ENCODE data around the gene AKR1B15. TPM values are rescaled to one million over a fixed set of nuclear protein-coding genes. Genes with fewer than 3 reads are reported as not detected.

Gene AKR1B15
- total and polyA plus RNA-seq, 8 donors, result 0.25 TPM; not detected in 7

GRCh38 chr7:134587750-134588149, 38.8 kb downstream of the AKR1B15 start:
- intact Hi-C loops (cut with DNase I), result no loop called here
- no peak overlapping the region for H3K4me3 ChIP-seq
- FAIRE-seq (no peak), DNase-seq (no peak), ATAC-seq (no peak)
- WGBS, 2 donors, result 80 to 82% methylated on average over 2 of the region's 2 CpGs
- H3K4me1 ChIP-seq, result no peaks in the 10 kb centered on the region
- TF ChIP-seq CTCF (IDR thresholded peaks at IDR 0.05), result no peak
- no peaks in the 10 kb centered on the region for H3K9me3 ChIP-seq
- no peaks in the 10 kb centered on the region for H3K27me3 ChIP-seq
- H3K36me3 ChIP-seq, result no peaks in the 10 kb centered on the region
- no peak overlapping the region for H3K27ac ChIP-seq

GRCh38 chr7:134589491-134589941, 40.6 kb downstream of the AKR1B15 start:
- intact Hi-C loops (cut with DNase I), result no loop called here
- no peak overlapping the region for H3K27ac ChIP-seq
- DNase-seq (no peak), ATAC-seq (no peak), FAIRE-seq (no peak)
- 33 to 34% methylated on average over 3 of the region's 3 CpGs for WGBS, 2 donors
- no peaks in the 10 kb centered on the region for H3K9me3 ChIP-seq
- no peak overlapping the region for H3K4me3 ChIP-seq
- H3K4me1 ChIP-seq, result peaks cover 0 to 5% (median 0%) of the 10 kb centered on the region in 3 donors
- H3K36me3 ChIP-seq, result no peaks in the 10 kb centered on the region
- no peak for TF ChIP-seq CTCF (IDR thresholded peaks at IDR 0.05)
- H3K27me3 ChIP-seq, result no peaks in the 10 kb centered on the region

GRCh38 chr7:134593530-134594392, 44.9 kb downstream of the AKR1B15 start:
- peaks cover 0 to 5% (median 0%) of the 10 kb centered on the region in 3 donors for H3K4me1 ChIP-seq
- no peaks in the 10 kb centered on the region for H3K9me3 ChIP-seq
- FAIRE-seq (no peak), ATAC-seq (peak in 3 of 4 donors; percentile 72 to 95 (median 92)), DNase-seq (peak in 5 of 6 donors; percentile 24 to 77 (median 48))
- no peaks in the 10 kb centered on the region for H3K27me3 ChIP-seq
- no peak overlapping the region for H3K4me3 ChIP-seq
- intact Hi-C loops (cut with DNase I), result no loop called here
- TF ChIP-seq CTCF (IDR thresholded peaks at IDR 0.05), result no peak
- H3K27ac ChIP-seq, result peak overlapping the region in 2 of 4 donors; percentile 65 to 68
- 56 to 68% methylated on average over 8 of the region's 8 CpGs for WGBS, 2 donors
- H3K36me3 ChIP-seq, result no peaks in the 10 kb centered on the region

- DNase-seq, result no peak
- WGBS, 2 donors, result 38 to 85% methylated on average over 1 of the region's 1 CpG
- TF ChIP-seq CTCF (IDR thresholded peaks at IDR 0.05), result no peak
- no peak overlapping the region for H3K27ac ChIP-seq
- ATAC-seq, result no peak
- intact Hi-C loops (cut with DNase I), result no loop called here
- H3K36me3 ChIP-seq, result no peaks in the 10 kb centered on the region
- H3K4me3 ChIP-seq, result no peak overlapping the region
- H3K4me1 ChIP-seq, result peaks cover 0 to 5% (median 0%) of the 10 kb centered on the region in 3 donors
- H3K9me3 ChIP-seq, result no peaks in the 10 kb centered on the region
- H3K27me3 ChIP-seq, result no peaks in the 10 kb centered on the region
- FAIRE-seq, result no peak
Measured at GRCh38 chr7:134594877-134595276, 46.0 kb downstream of the AKR1B15 start.

- DNase-seq (no peak), ATAC-seq (no peak), FAIRE-seq (no peak)
- Histone ChIP-seq H3K9me3 (no peaks in the 10 kb centered on the region), H3K27me3 (peaks cover 0 to 12% (median 0%) of the 10 kb centered on the region in 4 donors), H3K4me1 (peaks cover 0 to under 1% (median 0%) of the 10 kb centered on the region in 3 donors), H3K27ac (no peak overlapping the region), H3K4me3 (no peak overlapping the region), H3K36me3 (no peaks in the 10 kb centered on the region)
- no peak for TF ChIP-seq CTCF (IDR thresholded peaks at IDR 0.05)
- intact Hi-C loops (cut with DNase I), result no loop called here
- 67 to 71% methylated on average over 6 of the region's 6 CpGs for WGBS, 2 donors
Measured at GRCh38 chr7:134599371-134599770, 50.5 kb downstream of the AKR1B15 start.

Measured in pancreas (tissue), 10 donors.